ENCODE measurements around the gene KYNU.

DNA sequence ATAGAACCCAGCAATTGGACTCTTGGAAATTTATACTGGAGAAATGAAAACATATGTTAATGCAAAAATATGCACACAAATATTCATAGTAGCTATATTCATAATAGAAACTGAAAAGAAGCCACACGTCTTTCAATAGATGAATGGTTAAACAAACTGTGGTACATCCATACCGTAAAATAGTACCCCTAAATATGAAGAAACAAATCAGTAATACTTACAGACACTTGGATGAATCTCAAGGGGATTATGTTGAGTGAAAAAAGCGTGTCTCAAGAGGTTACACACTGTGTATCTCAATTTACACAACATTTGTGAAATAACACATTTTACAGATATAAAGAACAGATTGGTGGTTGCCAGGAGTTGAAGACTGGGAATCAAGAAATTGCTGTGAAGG lies 190.6 kb downstream of the KYNU start:
- TF ChIP-seq, protein P1, sequence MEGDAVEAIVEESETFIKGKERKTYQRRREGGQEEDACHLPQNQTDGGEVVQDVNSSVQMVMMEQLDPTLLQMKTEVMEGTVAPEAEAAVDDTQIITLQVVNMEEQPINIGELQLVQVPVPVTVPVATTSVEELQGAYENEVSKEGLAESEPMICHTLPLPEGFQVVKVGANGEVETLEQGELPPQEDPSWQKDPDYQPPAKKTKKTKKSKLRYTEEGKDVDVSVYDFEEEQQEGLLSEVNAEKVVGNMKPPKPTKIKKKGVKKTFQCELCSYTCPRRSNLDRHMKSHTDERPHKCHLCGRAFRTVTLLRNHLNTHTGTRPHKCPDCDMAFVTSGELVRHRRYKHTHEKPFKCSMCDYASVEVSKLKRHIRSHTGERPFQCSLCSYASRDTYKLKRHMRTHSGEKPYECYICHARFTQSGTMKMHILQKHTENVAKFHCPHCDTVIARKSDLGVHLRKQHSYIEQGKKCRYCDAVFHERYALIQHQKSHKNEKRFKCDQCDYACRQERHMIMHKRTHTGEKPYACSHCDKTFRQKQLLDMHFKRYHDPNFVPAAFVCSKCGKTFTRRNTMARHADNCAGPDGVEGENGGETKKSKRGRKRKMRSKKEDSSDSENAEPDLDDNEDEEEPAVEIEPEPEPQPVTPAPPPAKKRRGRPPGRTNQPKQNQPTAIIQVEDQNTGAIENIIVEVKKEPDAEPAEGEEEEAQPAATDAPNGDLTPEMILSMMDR (IDR thresholded peaks at IDR 0.05), result no peak
- no peak for TF ChIP-seq POLR2A (IDR thresholded peaks at IDR 0.05)
